ENCODE results near the gene SGSM2.

SGSM2 gene

GRCh38 chr17:2369551-2370210 is 32.4 kb downstream of the SGSM2 start:
- DNase-seq (ENCODE audit: low read depth in 2 of 2) = no peak

DNA sequence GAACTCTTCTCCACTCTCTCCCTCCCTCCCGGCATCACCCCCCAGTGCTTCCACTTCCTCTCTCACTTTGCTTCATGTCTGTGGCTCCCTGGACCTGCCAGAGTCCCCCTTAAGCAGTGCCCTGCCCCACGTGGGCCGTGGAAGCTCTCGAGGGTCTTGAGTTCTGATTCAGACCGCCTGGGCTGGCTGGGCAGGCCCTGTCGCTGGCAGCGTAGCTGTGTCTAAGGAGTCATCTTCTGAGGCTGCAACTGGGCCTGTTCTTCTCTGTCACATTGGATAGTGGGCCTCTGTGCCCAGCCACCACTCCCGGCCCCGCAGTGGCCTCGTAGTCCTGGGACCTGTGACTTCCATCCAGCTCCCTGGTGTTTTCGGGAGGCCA is 32.9 kb downstream of the SGSM2 start:
- no peak for DNase-seq (ENCODE audit: low read depth in 2 of 2)

- DNase-seq (ENCODE audit: low read depth in 2 of 2) = no peak
Observed at GRCh38 chr17:2371183-2372130, 34.2 kb downstream of the SGSM2 start.

DNA sequence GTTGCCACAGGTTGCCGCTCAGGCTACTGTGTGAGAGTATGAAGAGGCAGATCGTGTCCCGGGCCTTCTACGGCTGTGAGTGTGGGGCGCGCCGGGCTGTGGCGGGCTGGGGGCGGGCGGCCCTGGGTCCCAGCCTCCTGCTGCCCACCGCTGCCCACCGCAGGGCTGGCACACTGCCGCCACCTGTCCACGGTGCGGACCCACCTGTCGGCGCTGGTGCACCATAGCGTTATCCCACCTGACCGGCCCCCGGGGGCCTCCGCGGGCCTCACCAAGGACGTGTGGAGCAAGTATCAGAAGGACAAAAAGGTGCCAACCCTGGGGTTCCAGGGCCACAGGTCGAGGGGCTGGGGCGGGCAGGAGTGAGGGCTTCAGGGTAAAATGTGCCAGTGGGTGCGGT is 34.9 kb downstream of the SGSM2 start:
- DNase-seq (ENCODE audit: low read depth in 2 of 2) = no peak

GRCh38 chr17:2372681-2373080 is 35.4 kb downstream of the SGSM2 start:
- no peak for DNase-seq (ENCODE audit: low read depth in 2 of 2)

DNA sequence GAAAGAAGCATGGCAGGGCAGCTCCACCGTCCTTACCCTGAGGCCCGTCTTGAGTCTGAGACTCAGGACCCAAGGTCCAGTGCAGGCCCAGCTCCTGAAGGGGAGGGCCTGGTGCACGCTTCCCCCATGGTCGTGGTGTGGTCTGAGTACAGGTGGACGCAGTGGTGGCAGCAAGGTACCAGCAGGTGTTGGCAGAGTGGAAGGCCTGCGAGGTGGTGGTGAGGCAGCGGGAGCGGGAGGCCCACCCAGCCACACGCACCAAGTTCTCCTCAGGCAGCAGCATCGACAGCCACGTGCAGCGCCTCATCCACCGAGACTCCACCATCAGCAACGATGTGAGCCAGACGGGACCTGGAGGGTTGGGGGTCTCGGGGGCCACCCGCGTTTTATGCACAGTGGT is 35.9 kb downstream of the SGSM2 start:
- DNase-seq (ENCODE audit: low read depth in 2 of 2) = no peak

DNA sequence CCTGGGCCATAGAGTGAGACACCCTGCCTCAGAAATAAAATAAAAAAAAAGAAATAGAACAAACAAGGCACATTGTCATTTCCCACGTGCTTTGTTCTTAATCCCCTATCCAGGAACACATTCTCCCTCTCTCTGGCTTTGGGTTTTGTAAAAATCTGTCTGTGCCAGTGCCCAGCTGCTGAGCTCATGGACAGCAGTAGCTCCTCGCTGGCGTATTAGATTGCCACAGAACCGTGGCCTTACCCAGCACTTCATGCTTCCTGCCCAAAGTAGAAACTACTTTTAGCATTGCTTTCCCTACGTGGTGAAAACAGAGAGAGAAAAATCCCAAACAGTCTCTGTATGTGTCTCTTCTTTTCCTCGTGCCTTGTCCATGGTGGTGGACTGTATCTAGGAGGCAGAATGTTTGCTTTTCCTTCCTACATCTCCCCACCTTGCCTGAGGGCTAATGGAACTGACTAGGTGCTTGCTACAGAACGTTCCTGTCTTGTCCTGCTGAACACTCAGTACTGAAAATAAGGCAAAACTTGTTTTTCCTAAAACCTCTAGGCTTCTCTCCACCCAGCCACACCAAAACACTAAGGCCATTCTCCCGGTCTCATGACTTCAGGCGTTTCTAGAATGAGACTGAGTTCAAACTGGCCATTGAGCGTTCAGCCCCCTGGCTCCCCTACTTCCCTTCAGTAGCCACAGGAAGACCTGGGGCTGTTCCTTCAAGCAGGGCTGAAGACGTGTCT is 37.4 kb downstream of the SGSM2 start:
- no peak for DNase-seq (ENCODE audit: low read depth in 2 of 2)

GRCh38 chr17:2375406-2375805 is 38.1 kb downstream of the SGSM2 start:
- DNase-seq (ENCODE audit: low read depth in 2 of 2) = no peak

GRCh38 chr17:2376107-2376506 is 38.8 kb downstream of the SGSM2 start:
- DNase-seq (ENCODE audit: low read depth in 2 of 2) = no peak

DNA sequence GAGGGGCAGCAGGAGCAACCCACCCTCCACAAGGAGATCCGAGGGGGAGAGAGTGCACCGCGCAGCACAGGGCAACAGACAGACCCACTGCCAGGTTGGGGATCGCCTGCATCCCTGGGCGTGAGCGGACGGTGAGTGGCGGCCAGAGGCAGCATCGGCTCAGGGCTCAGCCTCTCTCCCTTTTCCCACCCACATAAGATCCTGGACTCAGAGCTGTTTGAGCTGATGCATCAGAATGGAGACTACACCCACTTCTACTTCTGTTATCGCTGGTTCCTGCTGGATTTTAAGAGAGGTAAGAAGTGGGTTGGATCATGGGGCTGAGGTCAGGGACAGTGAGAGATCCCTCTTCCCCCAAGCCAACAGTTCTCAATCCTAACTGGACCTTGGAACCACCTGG is 40.4 kb downstream of the SGSM2 start:
- no peak for DNase-seq (ENCODE audit: low read depth in 2 of 2)

DNA sequence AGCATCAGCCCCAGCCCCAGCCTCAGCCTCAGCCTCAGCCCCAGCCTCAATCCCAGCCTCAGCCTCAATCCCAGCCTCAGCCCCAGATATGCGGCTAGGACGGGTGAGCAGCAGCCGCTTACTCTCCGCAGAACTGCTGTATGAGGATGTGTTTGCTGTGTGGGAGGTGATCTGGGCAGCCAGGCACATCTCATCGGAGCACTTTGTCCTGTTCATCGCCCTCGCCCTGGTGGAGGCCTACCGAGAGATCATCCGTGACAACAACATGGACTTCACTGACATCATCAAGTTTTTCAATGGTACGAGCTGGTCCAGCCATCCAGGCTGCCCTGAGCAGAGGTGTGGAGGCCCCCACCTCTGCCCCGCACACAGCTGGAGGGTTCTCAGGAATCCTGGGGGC is 41.6 kb downstream of the SGSM2 start:
- DNase-seq (ENCODE audit: low read depth in 2 of 2) = no peak

DNA sequence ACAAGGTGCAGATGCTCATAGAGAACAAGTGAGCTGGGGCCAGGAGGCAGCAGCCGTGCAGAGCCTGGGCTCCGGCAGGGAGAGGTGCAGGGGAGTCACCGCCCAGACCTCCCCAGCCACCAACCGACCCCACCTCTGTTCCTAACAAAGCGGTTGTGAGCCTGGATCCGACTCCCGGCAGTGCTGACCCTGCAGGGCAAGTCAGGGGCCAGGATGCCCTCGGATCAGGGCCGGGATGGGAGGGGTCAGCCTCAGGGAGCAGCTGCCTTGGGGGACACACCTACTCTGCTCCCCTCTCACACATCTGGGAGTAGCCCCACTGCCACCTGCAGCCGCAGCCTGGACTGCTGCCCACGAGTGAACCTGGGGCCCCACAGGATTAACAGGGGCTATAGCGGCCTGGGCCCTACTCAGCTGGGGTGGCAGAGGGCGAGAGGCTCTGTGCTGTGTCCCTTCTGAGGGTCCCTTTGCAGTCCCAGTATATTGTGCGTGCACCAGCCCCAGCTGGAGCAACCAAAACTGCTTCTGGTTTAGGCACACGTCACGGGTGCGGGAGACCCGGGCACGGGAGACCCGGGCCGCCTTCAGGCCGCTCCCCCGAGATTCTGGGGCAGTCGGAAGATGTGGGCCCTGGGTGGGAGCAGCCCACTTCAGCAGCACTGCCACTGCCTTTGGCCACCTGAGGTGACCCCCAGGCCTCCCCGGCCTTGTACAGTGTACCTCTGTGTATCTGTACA is 42.4 kb downstream of the SGSM2 start:
- no peak for DNase-seq (ENCODE audit: low read depth in 2 of 2)

DNA sequence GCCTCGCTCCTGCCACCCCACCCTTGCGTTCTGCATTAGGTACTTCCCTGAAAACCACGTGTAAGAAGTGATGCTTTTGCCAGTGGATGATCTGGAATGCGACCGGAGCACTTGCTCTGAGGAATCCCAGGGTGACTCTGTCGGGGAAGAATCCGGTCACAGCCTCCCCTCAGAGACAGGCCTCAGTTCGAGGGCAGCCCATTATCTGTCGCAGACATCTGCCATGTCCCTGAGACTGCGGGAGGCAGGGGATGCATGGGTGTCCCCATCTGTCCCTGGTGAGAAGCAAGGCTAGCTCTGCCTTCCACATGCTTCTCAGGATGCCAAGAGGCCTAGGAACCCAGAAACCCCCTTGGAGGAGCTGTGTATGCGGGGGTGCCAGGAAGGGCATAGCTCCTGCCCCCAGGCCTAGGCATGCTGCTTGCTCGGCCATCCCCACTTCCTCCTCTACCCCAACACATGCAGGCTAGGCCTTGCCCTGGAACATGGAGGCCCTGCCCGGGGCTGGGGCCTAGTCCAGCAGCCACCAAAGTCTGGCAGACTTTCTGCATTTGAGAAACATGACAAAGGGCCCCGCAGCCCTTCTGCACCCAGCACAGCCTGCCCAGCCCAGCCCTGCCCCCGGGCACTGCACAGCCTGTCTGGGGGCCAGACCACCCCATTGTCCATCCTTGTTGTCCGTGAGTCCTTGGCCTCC is 43.1 kb downstream of the SGSM2 start:
- DNase-seq (ENCODE audit: low read depth in 2 of 2) = no peak

DNA sequence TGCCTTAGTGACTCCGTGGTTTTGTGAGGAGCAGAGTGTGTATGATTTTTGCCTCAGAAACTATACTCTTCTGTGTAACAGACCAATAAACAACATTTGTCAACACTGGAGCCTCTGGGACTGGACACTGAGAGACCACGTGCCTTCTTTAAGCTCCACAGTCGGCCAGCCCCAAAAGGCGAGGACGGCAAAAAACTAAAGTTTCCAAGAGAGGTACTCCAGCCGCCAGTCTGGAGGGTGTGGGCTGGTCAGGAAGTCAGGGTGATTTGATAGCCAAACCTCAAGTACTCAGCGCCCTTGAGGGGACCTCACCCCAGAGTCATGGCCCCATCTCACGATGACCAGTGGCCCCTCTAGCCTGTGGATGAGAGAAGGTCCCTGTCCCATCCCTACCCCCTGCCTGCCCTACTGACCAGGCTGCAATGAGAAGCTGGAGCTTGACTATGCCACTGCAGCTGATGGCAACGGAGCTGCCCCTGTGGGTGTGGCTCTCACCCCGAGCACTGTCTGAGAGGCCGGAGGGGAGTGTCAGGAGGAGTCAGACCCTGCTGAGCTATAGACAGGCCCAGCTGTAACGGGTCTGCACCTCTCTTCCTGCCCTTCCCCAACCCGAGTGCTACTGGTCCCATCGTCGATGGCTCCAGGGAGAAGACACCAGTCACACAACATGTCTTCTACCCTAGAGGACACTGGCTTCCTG is 43.8 kb downstream of the SGSM2 start:
- no peak for DNase-seq (ENCODE audit: low read depth in 2 of 2)

GRCh38 chr17:2383628-2384167 is 46.4 kb downstream of the SGSM2 start:
- DNase-seq (ENCODE audit: low read depth in 2 of 2) = no peak

GRCh38 chr17:2384439-2385127 is 47.3 kb downstream of the SGSM2 start:
- DNase-seq (ENCODE audit: low read depth in 2 of 2) = no peak

- no peak for DNase-seq (ENCODE audit: low read depth in 2 of 2)
Observed at GRCh38 chr17:2385240-2386210, 48.2 kb downstream of the SGSM2 start.

DNA sequence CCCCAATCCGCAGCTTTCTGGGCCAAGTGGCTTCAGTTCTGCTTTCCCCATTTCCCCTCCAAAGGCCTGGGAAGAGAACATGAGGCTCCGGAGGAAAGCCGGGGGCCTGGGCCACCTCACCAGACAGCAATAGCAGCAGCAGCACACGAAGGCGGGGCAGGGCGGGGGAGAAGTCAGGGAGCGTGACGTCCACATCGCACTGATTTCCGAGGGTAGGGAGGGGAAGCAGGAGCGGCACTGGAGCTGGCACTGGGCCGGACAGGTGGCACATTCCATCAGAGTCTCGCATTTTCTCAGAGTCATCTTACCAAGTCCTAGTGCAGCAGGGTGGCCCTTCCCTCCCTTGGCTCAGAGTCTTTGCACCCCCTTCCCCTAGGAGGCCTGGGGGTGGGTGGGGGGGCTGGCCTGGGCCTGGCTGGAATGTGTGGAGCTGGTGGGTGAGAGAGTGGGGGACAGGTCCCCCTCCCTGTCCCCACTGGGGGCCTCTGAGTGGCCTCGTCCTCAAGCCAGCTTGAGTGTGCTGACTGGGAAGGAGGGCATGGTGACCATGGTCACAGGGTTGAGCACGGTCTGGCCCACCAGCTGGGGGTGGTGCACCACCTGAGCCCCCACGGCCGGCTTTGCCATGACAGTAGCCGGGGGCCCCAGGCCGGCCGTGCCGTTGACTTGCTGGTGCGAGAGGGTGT is 49.2 kb downstream of the SGSM2 start:
- no peak for DNase-seq (ENCODE audit: low read depth in 2 of 2)

All from stimulated activated CD8-positive, alpha-beta memory T cell treated with anti-CD3 and anti-CD28 coated beads, Interleukin-7, amount 100 ng/mL, for 4 hours (primary cell).